Vagina (tissue), 2 donors: ENCODE results near the gene TNNC2. TPM values are rescaled to one million over a fixed set of nuclear protein-coding genes. Genes with fewer than 3 reads are reported as not detected.

Experiments used
- DNase-seq, 2 donors: peaks; one replicate each; pipeline ENCODE4 v3.0.0-alpha.2; 2017; ENCODE audit errors: extremely low spot score in 2 of 2
- H3K27ac ChIP-seq: fragments of 200-600 bp; sonication (generic); one replicate; pipeline ENCODE4 v1.5.1; 2019
- H3K27me3 ChIP-seq: fragments of 200-600 bp; sonication (generic); one replicate; pipeline ENCODE4 v1.5.1; 2019
- H3K36me3 ChIP-seq, 2 donors: fragments of 200-600 bp; sonication (generic); one replicate each; pipeline ENCODE4 v1.5.1; 2017 to 2019
- H3K4me1 ChIP-seq: fragments of 200-600 bp; sonication (generic); one replicate; pipeline ENCODE4 v1.5.1; 2019
- H3K4me3 ChIP-seq, 2 donors: fragments of 200-600 bp; sonication (generic); 1 replicate in 1 of 2; 2 replicates in 1 of 2; pipeline ENCODE4 v1.5.1; 2016 to 2019
- H3K9me3 ChIP-seq: fragments of 200-600 bp; sonication (generic); one replicate; pipeline ENCODE4 v1.5.1; 2019
- CTCF ChIP-seq, 3 experiments: fragments of 450-650 bp in 2 of 3; fragments of 200-600 bp in 1 of 3; sonication (generic) in 1 of 3; IDR thresholded peaks; one replicate each; pipeline ENCODE4 v1.5.1; 2017 to 2019; ENCODE audit warnings: antibody characterized with exemption in 3 of 3, mild to moderate bottlenecking in 2 of 3, moderate library complexity in 2 of 3
- POLR2A ChIP-seq, 2 donors: fragments of 450-650 bp; IDR thresholded peaks; one replicate each; pipeline ENCODE4 v1.6.1; 2017; ENCODE audit warnings: antibody characterized with exemption in 2 of 2, mild to moderate bottlenecking in 2 of 2, moderate library complexity in 2 of 2
- POLR2AphosphoS5 ChIP-seq, 2 donors: sonication (generic); formaldehyde crosslinking; IDR thresholded peaks; one replicate each; pipeline ENCODE4 v1.9.0; 2017; ENCODE audit warnings: antibody characterized with exemption in 2 of 2, mild to moderate bottlenecking in 2 of 2, low read depth in 1 of 2; ENCODE audit not compliant: insufficient read depth in 1 of 2
- intact Hi-C: fragments of 100-400 bp; cut with DNase I; formaldehyde crosslinking; loops from one replicate; pipeline ENCODE4 v1.15.1; 2023
- small RNA-seq: library from RNA; depleted of rRNA; stranded (forward); fragments of <200 nt; gene quantifications from one replicate; pipeline ENCODE3, GENCODE V24; 2016
- total RNA-seq: library from RNA; depleted of rRNA; stranded (reverse); fragments of >200 nt; gene quantifications from one replicate; pipeline ENCODE4 v1.2.3, GENCODE V29; 2016

TNNC2 gene
- total RNA-seq, 1 donor from 2014 or later = not detected

DNA sequence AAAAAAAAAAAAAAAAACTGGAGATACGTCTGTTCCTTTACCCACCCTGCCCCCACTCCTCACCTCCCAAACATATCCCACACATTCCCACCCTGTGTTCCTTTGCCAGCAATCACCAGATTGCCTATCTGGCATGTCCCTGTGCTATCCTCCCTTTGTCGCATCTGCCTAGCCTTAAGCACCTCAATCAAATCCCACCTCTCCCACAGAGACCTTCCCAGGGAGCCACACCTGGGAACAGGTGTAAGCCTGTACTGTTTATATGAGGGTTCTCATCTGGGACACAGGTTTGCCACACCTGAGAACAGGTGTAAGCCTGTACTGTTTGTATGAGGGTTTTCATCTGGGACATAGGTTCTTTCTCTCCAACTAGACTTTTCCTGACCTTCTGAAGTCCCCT is 52.2 kb downstream of the TNNC2 start:
- intact Hi-C loops = loop anchor here (5.0 to 10.0 kb wide), 3 partner anchors 233 to 458 kb away; partner anchors contain the start of gene SYS1
- Histone ChIP-seq H3K27ac (no peak overlapping the region), H3K36me3 (no peaks in the 10 kb centered on the region), H3K4me1 (peaks cover 39% of the 10 kb centered on the region), H3K27me3 (no peaks in the 10 kb centered on the region), H3K4me3 (no peak overlapping the region), H3K9me3 (no peaks in the 10 kb centered on the region)
- TF ChIP-seq CTCF (IDR thresholded peaks at IDR 0.05) (no peak), POLR2AphosphoS5 (IDR thresholded peaks at IDR 0.05; ENCODE audit: insufficient read depth in 1 of 2, low read depth in 1 of 2) (no peak), POLR2A (IDR thresholded peaks at IDR 0.05) (no peak)
- no peak for DNase-seq

Small RNAs within 50 kb of the gene (small RNA-seq; reads per million reads assigned to genes)
- gene RNU6ATAC38P = not detected

Other genes starting within 250 kb of the TNNC2 start
- gene WFDC8, start 248.0 kb downstream of the TNNC2 start, total RNA-seq = not detected
- gene WFDC10A, start 197.6 kb downstream of the TNNC2 start, total RNA-seq = not detected
- gene WFDC9, start 196.0 kb downstream of the TNNC2 start, total RNA-seq = not detected
- not detected for gene WFDC11, start 157.1 kb downstream of the TNNC2 start, total RNA-seq
- gene WFDC13, start 125.3 kb downstream of the TNNC2 start, total RNA-seq = not detected
- not detected for gene WFDC10B, start 122.3 kb downstream of the TNNC2 start, total RNA-seq
- not detected for gene SPINT4, start 105.0 kb downstream of the TNNC2 start, total RNA-seq
- not detected for gene WFDC3, start 35.4 kb downstream of the TNNC2 start, total RNA-seq
- 33.6 TPM for gene DNTTIP1, start 35.4 kb downstream of the TNNC2 start, total RNA-seq
- 7.6 TPM for gene UBE2C, start 14.7 kb downstream of the TNNC2 start, total RNA-seq
- gene SNX21, start 6.5 kb upstream of the TNNC2 start, total RNA-seq = 145 TPM
- 50.6 TPM for gene ACOT8, start 30.1 kb upstream of the TNNC2 start, total RNA-seq
- 2.9 TPM for gene ZSWIM3, start 30.3 kb upstream of the TNNC2 start, total RNA-seq
- 4.2 TPM for gene ZSWIM1, start 53.9 kb upstream of the TNNC2 start, total RNA-seq
- 7.1 TPM for gene SPATA25, start 60.3 kb upstream of the TNNC2 start, total RNA-seq
- gene NEURL2, start 63.9 kb upstream of the TNNC2 start, total RNA-seq = 15.2 TPM
- gene CTSA, start 64.0 kb upstream of the TNNC2 start, total RNA-seq = 114 TPM
- gene PLTP, start 84.8 kb upstream of the TNNC2 start, total RNA-seq = 292 TPM
- 36.6 TPM for gene PCIF1, start 107.4 kb upstream of the TNNC2 start, total RNA-seq
- 24.1 TPM for gene ZNF335, start 144.9 kb upstream of the TNNC2 start, total RNA-seq
- 1.7 TPM for gene MMP9, start 181.6 kb upstream of the TNNC2 start, total RNA-seq
- gene SLC12A5, start 201.9 kb upstream of the TNNC2 start, total RNA-seq = not detected